MCF 10A (cell line): Measurements from ENCODE around the gene POLG. TPM values are rescaled to one million over a fixed set of nuclear protein-coding genes. Genes with fewer than 3 reads are reported as not detected.

ENCODE experiments used
- BruUV-seq: library from RNA; stranded (reverse); fragments of 400-500 nt; replicated peaks from 2 replicates; lab custom pipeline; 2021; lab: Mats Ljungman, UMichigan
- CTCF ChIA-PET: fragments of 300-600 bp; sonication (Branson Sonifier 250); formaldehyde crosslinking; extraction: SDS; loops from one replicate; lab custom pipeline; 2021; ENCODE audit warnings: antibody characterized with exemption, inconsistent platforms; lab: Yijun Ruan, JAX
- POLR2A ChIA-PET: fragments of 300-600, 350-650 bp; sonication (Branson Sonifier 250); formaldehyde crosslinking; extraction: SDS; loops from one replicate; lab custom pipeline; 2020; ENCODE audit warnings: antibody characterized with exemption, inconsistent platforms; lab: Yijun Ruan, JAX
- DNase-seq: peaks from one replicate; pipeline ENCODE4 v3.0.0-alpha.2; 2018; ENCODE audit not compliant: unreplicated experiment
- H3K27ac Mint-ChIP-seq: one replicate; pipeline ENCODE4 v1.8.0; 2022; ENCODE audit warnings: mild to moderate bottlenecking, low read depth, mixed read lengths; ENCODE audit not compliant: unreplicated experiment
- H3K27me3 Mint-ChIP-seq: one replicate; pipeline ENCODE4 v1.8.0; 2022; ENCODE audit warnings: mixed read lengths; ENCODE audit not compliant: insufficient read depth, unreplicated experiment
- H3K36me3 Mint-ChIP-seq: one replicate; pipeline ENCODE4 v1.8.0; 2022; ENCODE audit warnings: mild to moderate bottlenecking, moderate library complexity, mixed read lengths; ENCODE audit not compliant: insufficient read depth, unreplicated experiment
- H3K4me1 Mint-ChIP-seq: one replicate; pipeline ENCODE4 v1.8.0; 2022; ENCODE audit warnings: mixed read lengths; ENCODE audit not compliant: insufficient read depth, unreplicated experiment
- H3K4me3 Mint-ChIP-seq: one replicate; pipeline ENCODE4 v1.8.0; 2022; ENCODE audit warnings: mild to moderate bottlenecking, moderate library complexity, mixed read lengths; ENCODE audit not compliant: unreplicated experiment
- H3K9me3 Mint-ChIP-seq: one replicate; pipeline ENCODE4 v1.8.0; 2022; ENCODE audit warnings: mixed read lengths; ENCODE audit not compliant: unreplicated experiment
- CTCF ChIP-seq: fragments of 200-600 bp; IDR thresholded peaks from one replicate; pipeline ENCODE4 v1.8.0; 2022; ENCODE audit warnings: antibody characterized with exemption, mild to moderate bottlenecking; ENCODE audit not compliant: unreplicated experiment
- intact Hi-C: fragments of 100-400 bp; cut with micrococcal nuclease; formaldehyde crosslinking; loops from 2 replicates; pipeline ENCODE4 v1.14.1; 2022
- total RNA-seq: library from RNA; stranded (reverse); gene quantifications from 2 replicates; pipeline ENCODE4 v1.2.3, GENCODE V29; 2022

POLG gene
- total RNA-seq, 1 experiment from 2014 or later, result 62.2 TPM

- Mint-ChIP-seq H3K4me1 (peaks cover under 1% of the 10 kb centered on the region), H3K36me3 (peaks cover 69% of the 10 kb centered on the region), H3K4me3 (no peak overlapping the region), H3K27me3 (no peaks in the 10 kb centered on the region), H3K9me3 (no peaks in the 10 kb centered on the region), H3K27ac (peak overlapping the region; percentile 71)
- intact Hi-C loops, result no loop called here
- CTCF ChIA-PET, result interaction anchor here (0.8 to 2.2 kb wide), 2 partner anchors 34 to 119 kb away, joined by 3 to 8 read pairs; no protein-coding TSS in a partner anchor
- TF ChIP-seq CTCF, result no peak
- BruUV-seq, result no TSS peak
- no peak for DNase-seq
- POLR2A ChIA-PET, result interaction anchor here (1.3 kb wide), 1 partner anchor 9 kb away, joined by 3 read pairs; no protein-coding TSS in a partner anchor
Measured at GRCh38 chr15:89325039-89325803, 9.4 kb downstream of the POLG start.

- ChIA-PET CTCF (no interaction called here), POLR2A (interaction anchor here (1.2 kb wide), 1 partner anchor 11 kb away, joined by 5 read pairs; the partner anchor contains the start of gene POLG)
- Mint-ChIP-seq H3K27me3 (no peaks in the 10 kb centered on the region), H3K36me3 (peaks cover 74% of the 10 kb centered on the region), H3K27ac (no peak overlapping the region), H3K9me3 (no peaks in the 10 kb centered on the region), H3K4me1 (no peaks in the 10 kb centered on the region), H3K4me3 (no peak overlapping the region)
- intact Hi-C loops, result no loop called here
- no peak for TF ChIP-seq CTCF
- BruUV-seq, result no TSS peak
- DNase-seq, result no peak
Measured at GRCh38 chr15:89323825-89324224, 10.8 kb downstream of the POLG start.

GRCh38 chr15:89322822-89323221 is 11.8 kb downstream of the POLG start:
- no peaks in the 10 kb centered on the region for H3K27me3 Mint-ChIP-seq
- no peaks in the 10 kb centered on the region for H3K9me3 Mint-ChIP-seq
- no TSS peak for BruUV-seq
- no peak for TF ChIP-seq CTCF
- no peak overlapping the region for H3K27ac Mint-ChIP-seq
- no peak overlapping the region for H3K4me3 Mint-ChIP-seq
- intact Hi-C loops, result no loop called here
- DNase-seq, result no peak
- POLR2A ChIA-PET, result no interaction called here
- H3K36me3 Mint-ChIP-seq, result peaks cover 77% of the 10 kb centered on the region
- CTCF ChIA-PET, result interaction anchor here (1.2 kb wide), 1 partner anchor 34 kb away, joined by 3 read pairs; no protein-coding TSS in a partner anchor
- no peaks in the 10 kb centered on the region for H3K4me1 Mint-ChIP-seq

- H3K9me3 Mint-ChIP-seq, result no peaks in the 10 kb centered on the region
- no peak overlapping the region for H3K27ac Mint-ChIP-seq
- no peak for DNase-seq
Measured at GRCh38 chr15:89321521-89322410, 12.9 kb downstream of the POLG start.

More at GRCh38 chr15:89321521-89322410, 12.9 kb downstream of the POLG start:
- intact Hi-C loops, result no loop called here
- H3K4me1 Mint-ChIP-seq, result no peaks in the 10 kb centered on the region
- POLR2A ChIA-PET, result no interaction called here
- H3K4me3 Mint-ChIP-seq, result no peak overlapping the region
- CTCF ChIA-PET, result interaction anchor here (0.6 to 1.7 kb wide), 5 partner anchors 10 to 114 kb away, joined by 3 read pairs; no protein-coding TSS in a partner anchor
- peaks cover 82% of the 10 kb centered on the region for H3K36me3 Mint-ChIP-seq
- no peaks in the 10 kb centered on the region for H3K27me3 Mint-ChIP-seq
- TF ChIP-seq CTCF, result peak; percentile 12
- no TSS peak for BruUV-seq
